Adrenal gland (tissue), 5 donors: Measurements from ENCODE around the gene TNS3.

Source experiments
- POLR2A ChIP-seq, 2 donors: fragments of 450-650 bp; IDR thresholded peaks; one replicate each; pipeline ENCODE4 v1.6.1; 2017; ENCODE audit warnings: antibody characterized with exemption in 2 of 2, mild to moderate bottlenecking in 2 of 2, moderate library complexity in 1 of 2
- TF ChIP-seq, protein P1 (sequence below), 6 experiments: fragments of 450-650 bp in 4 of 6; fragments of 200-600 bp in 2 of 6; sonication (generic) in 1 of 6; IDR thresholded peaks; 1 replicate in 5 of 6; 2 replicates in 1 of 6; pipeline versions ENCODE4 v1.5.1 to v1.8.0; 2016 to 2021; ENCODE audit warnings: antibody characterized with exemption in 6 of 6, mild to moderate bottlenecking in 2 of 6, moderate library complexity in 1 of 6
- donor health status: DM: no; HTN: no; CAD: no.

DNA sequence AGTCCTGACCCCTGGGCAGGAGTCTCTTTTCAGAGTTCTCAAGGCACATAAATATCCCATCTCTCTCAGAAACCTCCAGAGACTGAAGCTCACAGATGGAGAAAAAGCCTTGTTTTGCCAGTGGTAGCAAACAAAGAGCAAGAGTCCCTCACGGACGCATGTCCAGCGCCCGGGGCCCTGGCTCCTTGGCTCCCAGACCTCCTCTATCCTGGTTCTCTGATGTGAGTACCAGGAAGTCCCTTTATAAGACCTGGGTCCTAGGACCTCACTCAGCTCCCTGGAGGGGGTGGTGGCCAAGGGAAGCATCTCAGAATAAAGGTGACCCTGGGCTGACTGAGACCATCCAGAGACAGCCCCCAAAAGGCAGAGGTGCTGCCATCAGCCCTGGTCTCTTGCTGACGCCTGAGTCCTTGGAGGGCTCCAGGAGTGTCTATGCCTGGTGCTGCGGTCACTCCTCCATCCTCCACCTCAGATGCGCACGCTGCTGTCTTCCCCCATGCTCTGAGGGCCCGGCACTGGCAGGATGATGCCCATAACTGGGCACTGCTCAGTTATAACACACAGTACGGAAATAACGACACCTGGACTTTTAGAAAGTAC lies 221.5 kb downstream of the TNS3 start:
- TF ChIP-seq, protein P1, sequence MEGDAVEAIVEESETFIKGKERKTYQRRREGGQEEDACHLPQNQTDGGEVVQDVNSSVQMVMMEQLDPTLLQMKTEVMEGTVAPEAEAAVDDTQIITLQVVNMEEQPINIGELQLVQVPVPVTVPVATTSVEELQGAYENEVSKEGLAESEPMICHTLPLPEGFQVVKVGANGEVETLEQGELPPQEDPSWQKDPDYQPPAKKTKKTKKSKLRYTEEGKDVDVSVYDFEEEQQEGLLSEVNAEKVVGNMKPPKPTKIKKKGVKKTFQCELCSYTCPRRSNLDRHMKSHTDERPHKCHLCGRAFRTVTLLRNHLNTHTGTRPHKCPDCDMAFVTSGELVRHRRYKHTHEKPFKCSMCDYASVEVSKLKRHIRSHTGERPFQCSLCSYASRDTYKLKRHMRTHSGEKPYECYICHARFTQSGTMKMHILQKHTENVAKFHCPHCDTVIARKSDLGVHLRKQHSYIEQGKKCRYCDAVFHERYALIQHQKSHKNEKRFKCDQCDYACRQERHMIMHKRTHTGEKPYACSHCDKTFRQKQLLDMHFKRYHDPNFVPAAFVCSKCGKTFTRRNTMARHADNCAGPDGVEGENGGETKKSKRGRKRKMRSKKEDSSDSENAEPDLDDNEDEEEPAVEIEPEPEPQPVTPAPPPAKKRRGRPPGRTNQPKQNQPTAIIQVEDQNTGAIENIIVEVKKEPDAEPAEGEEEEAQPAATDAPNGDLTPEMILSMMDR (IDR thresholded peaks at IDR 0.05) = no peak
- TF ChIP-seq POLR2A (IDR thresholded peaks at IDR 0.05) = no peak
